ENCODE results near the gene RPRM.
A peak's percentile ranks its signal among the peaks of the same experiment; 100 is the strongest.
"Not testable (repeated sequence)": the region's sequence is repeated elsewhere in the genome, so short reads cannot be mapped to it uniquely, and the experiment has no call there.

RPRM gene

GRCh38 chr2:153478289-153479261, at the start of gene RPRM:
Gene RPRM, minus strand, starts transcription at chr2:153478762. Its CDS starts 197 bp downstream, at chr2:153478565.
- DNase-seq = peak; percentile 5

DNA sequence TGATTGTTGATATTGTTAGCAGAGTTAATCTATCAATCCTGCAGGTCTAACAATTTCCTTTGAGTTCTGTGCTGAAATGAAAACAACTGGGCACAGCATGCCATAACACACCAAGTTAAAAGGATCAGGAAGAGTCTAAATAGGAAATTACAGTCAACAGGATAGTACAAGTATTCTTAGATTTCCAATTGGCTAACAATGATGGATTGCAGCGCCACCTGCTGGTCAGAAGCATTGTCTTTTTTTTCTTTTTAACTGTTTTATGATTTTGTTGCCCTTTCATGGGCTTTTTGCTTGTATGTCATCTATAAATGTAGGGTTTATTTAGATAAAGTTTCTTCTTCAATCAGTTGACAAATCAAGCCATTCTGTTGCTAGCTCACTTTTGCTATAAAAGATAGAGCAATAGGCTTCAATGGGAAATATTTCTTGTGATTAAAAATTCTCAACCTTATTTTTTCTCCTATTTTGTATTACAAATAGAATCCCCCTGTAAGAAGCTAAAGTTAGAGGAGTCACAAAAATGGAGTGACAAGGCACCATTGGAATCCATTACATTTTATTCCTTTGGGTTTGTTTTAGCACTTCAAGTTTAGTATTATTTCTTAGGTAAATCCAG, 40.8 kb upstream of the RPRM start:
- DNase-seq = peak; percentile 6

DNA sequence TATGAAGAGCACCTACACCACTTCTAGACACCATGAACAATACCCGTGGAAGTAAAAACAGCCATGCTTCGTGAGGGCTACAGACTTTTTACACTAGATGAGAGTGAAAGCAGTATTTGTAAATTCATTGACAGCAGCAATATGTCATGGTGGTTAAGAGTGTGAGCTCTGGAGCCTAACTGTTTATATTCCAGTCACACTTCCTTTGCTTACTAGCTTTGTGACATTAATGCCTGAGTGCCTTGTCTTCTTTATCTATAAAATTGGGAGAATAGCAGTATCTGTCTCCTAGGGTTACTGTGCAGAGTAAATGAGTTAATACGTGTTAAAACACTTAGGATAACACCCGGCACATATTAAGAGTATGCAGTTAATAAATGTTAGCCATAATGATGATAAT, 33.8 kb upstream of the RPRM start:
- DNase-seq = no peak

DNA sequence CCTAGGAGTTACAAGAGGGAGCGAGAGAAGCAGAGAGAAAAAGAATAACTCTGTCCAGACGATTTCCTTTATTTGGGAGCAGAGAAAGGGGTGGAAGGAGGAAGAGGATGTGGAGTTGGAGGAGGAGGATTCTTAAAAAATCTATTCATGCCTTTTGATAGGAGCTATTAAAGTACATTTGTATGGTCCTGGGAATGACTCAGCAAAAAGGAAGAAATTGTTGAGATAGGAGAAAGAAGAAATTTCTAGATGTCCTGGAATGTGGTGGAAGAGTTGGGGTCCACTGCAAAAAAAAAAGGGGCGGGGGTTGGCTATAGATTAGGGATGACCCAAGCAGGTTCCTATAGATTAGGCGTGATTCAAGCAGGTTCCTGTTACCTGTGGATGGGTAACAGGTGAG, 32.4 kb upstream of the RPRM start:
- no peak for DNase-seq

DNA sequence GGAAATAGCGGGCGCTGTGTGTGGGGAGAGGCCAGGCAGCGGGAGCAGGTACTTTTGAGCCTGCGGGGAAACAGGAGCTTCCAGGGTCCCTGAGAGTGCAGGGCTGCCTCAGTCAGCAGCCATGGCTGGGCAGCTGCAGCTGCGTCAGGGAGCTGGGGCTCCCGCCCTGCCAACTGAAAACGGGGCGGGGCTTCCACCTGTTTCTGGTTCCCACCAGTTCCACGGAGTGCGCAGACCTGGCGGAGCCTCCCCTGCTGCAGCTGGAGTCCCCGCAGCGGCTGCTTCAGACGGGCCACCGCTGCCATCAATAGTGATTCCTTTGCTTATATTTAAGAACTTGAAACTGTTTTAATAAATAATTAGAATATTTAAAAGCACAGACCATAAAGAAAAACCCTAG, 30.6 kb upstream of the RPRM start:
- DNase-seq = no peak

DNA sequence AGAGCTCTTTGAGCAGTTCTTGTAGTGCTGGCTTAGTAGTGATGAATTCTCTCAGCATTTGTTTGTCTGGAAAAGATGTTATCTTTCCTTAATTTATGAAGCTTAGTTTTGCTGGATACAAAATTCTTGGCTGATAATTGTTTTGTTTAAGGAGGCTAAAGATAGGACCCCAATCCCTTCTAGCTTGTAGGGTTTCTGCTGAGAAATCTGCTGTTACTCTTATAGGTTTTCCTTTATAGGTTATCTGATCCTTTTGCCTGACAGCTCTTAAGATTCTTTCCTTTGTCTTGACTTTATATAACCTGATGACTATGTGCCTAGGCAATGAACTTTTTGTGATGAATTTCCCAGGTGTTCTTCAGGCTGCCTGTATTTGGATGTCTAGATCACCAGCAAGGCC, 27.9 kb upstream of the RPRM start:
- not testable (repeated sequence) for DNase-seq

DNA sequence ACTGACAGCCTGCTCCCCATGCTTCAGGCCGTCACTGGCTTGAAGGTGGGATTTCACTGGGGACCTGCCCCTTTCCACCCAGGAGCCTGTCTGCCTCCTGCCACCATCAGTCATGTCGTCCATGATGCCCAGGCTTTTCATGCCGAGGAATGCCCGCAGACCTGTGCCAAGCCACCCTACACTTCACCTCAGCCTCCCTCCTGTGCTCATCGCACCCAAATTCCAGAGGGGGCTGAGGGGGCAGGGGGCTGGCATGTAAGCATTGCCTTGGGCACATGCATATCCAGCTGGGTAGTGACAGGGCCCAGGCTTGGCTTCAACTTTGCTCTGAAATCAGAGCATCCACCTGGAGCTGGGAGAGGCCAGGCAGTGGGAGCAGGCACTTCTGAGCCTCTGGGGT, 20.9 kb upstream of the RPRM start:
- DNase-seq = no peak

- DNase-seq = no peak
Measured at GRCh38 chr2:153497938-153498629, 19.5 kb upstream of the RPRM start.

- no peak for DNase-seq
Measured at GRCh38 chr2:153495725-153496124, 17.2 kb upstream of the RPRM start.

DNA sequence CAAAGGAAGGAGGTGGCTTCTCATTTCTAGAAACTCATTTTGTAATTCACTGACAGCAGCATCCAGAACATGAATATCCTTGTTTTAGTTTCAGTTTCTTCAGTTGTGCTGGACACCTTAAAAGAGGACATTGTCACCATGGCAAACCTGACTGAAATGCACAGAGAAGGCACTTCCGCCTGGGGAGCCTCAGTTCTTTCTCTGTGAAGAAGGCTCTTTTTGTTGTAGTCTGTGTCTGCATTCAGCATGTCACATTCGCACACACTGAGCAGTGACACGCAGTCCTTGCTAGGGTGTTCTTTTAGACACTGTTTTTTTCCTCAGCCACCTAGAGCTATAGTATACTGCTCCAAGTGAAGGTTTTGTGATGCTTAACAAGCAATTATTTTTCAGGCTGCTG, 9.5 kb upstream of the RPRM start:
- DNase-seq = no peak

- DNase-seq = no peak
Measured at GRCh38 chr2:153487448-153487847, 8.9 kb upstream of the RPRM start.

DNA sequence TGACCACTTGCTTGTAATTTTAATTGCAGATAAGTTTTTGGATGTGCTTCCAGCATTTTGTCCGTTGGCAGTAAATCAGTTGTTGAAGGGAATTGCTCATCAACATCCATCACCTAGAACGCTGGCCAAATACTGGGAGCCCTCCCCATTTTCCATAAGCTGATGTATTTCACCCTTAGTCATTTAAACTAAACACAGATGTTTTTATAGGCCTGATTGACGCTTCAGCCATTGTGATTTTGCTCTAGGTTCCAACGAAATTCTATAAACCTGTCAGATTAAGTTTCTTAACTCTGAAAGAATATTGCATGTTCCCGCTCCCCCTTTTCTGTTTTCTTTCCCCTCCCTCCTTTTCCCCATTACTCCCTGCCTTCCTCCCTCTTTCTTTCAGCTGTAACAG, 1.0 kb upstream of the RPRM start:
- DNase-seq = no peak

DNA sequence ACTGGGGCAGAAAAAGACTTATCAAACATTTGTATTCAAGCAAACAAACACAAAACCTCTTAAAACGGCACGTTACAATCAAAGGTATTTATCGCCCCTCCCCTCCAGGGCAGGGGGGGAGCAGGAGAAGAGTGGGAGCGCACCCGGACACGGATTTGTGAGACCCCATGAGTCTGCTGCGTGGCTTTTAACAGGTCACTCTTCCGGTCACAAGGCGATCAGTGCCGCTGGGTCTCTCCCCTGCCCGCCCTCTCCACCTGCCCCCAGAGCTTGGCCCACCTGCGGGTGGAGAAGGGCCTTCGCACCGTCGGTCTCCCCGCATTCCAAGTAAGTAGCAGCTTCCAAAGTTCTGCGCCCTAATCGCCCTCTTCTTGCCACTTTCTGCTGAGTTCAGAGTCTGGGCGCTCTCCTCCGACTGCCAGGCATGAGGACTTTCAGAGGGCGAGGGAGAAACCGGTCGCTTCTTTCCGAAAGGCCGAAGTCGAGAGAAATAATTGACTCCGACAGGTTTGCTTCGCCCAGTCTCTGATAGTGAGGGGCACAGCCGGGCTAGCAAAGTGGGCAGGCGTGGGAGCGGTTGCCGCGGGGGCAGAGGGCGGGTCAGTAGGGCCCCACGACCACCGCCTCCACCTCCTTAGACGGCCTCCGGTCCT, 800 bp downstream of the RPRM start:
- DNase-seq = no peak

GRCh38 chr2:153476816-153477635, 1.5 kb downstream of the RPRM start:
- DNase-seq = peak; percentile 8

GRCh38 chr2:153476491-153476815, 2.1 kb downstream of the RPRM start:
- no peak for DNase-seq

GRCh38 chr2:153474876-153475435, 3.6 kb downstream of the RPRM start:
- DNase-seq = no peak

DNA sequence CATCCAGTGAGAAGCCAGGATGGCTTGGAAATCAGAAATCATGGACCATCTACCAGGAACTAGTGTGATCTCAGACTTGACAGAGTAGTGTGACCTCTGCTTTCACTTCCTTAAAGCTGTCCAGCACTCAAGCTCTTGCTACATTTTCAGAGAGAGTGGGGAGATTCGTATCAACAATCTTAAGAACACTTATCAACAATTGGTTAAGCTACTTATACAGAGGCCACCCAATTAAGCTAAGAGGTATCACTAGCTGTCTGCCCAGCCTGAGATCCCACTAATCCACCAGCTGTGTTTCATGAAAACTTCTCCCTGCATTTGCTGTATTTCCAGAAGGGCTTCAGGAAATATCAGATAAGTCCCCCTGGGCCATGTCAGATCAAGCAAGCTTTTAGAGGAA, 4.2 kb downstream of the RPRM start:
- no peak for DNase-seq

DNA sequence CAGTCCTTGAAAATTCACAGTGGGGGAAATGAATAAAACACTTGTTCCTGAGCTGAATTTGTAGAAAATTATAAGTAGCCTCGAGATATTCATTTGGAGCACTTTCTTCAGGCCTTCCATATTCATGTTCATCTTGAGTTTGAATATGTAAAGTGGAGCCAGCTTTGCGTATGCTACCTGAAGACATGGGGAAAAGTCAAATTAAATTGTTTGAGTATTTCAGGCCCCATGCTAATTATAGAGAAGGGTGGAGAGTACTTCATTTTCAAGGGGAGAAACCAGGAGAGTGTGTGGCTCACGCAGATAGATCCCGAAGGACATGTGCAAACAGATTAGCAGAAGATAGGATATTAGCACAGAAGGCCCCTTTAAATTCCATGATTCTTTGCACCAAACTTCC, 7.7 kb downstream of the RPRM start:
- no peak for DNase-seq

DNA sequence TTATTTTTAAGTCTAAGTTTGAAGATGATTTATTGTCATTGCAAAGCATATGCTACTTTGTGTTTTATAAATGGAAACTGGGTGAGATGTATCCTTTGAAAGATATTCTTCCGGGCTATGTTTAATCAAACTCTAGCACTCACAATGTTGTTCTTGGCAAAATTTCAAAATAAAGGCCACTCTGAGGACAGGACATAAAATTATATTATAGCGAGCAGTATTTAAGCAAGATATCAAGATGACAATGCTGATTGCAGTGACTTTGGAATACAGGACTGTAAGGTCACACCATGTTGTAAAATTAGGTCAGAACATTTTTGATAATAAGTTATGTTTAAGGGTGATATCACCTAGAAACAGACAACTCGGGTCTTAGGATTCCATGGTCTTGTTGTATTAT, 14.2 kb downstream of the RPRM start:
- DNase-seq = no peak

- DNase-seq = no peak
Measured at GRCh38 chr2:153462338-153462859, 16.2 kb downstream of the RPRM start.

- no peak for DNase-seq
Measured at GRCh38 chr2:153461453-153461852, 17.1 kb downstream of the RPRM start.

GRCh38 chr2:153455861-153456260, 22.7 kb downstream of the RPRM start:
- DNase-seq = no peak
